K562 (cell line): ENCODE data around the gene TPBGL. TPM values are rescaled to one million over a fixed set of nuclear protein-coding genes. Genes with fewer than 3 reads are reported as not detected.

Experiments
- ATAC-seq: fragments of 200-7000 bp; cut with Tn5 transposase; 3 replicates; pipeline ENCODE4 v1.9.1; 2020; ENCODE audit warnings: moderate library complexity
- BruUV-seq: library from RNA; stranded (reverse); fragments of 400-500 nt; replicated peaks from 2 replicates; lab custom pipeline; 2021; lab: Mats Ljungman, UMichigan
- CTCF ChIA-PET: fragments of 300-600 bp; formaldehyde crosslinking; extraction: SDS; loops from one replicate; lab custom pipeline; 2021; ENCODE audit warnings: low intra/inter-chr PET ratio; lab: Yijun Ruan, JAX
- POLR2A ChIA-PET: fragments of 300-600, 350-650 bp; sonication (Branson Sonifier 250); formaldehyde crosslinking; extraction: SDS; loops from one replicate; lab custom pipeline; 2021; ENCODE audit warnings: antibody characterized with exemption, inconsistent platforms; lab: Yijun Ruan, JAX
- DNase-seq, 4 experiments: peaks; one replicate each; pipeline versions ENCODE4 v3.0.0 to v3.0.0-alpha.2; 2011 to 2018; ENCODE audit warnings: low spot score in 3 of 4, mixed read lengths in 3 of 4; ENCODE audit errors: extremely low read depth in 1 of 4
- FAIRE-seq: peaks from 2 replicates; lab custom pipeline; 2011; peaks lifted over from hg19 to GRCh38; lab: Jason Lieb, UNC
- H2AFZ ChIP-seq: 2 replicates; pipeline ENCODE4 v1.6.0; 2011; ENCODE audit warnings: low read depth, low read length, control low read depth, inconsistent platforms
- H3K27ac ChIP-seq: fragments of 200-600 bp; 3 replicates; pipeline ENCODE4 v1.8.0; 2011; ENCODE audit warnings: low read depth, mild to moderate bottlenecking, control low read depth, inconsistent platforms, low read length, moderate library complexity, mixed read lengths; ENCODE audit errors: extremely low read depth
- H3K27me3 ChIP-seq, 2 experiments: fragments of 300-600 bp in 1 of 2; 2 replicates in 1 of 2; 3 replicates in 1 of 2; pipeline versions ENCODE4 v1.6.0 to v1.8.0; 2011; ENCODE audit warnings: inconsistent platforms in 2 of 2, low read length in 2 of 2, mild to moderate bottlenecking in 1 of 2, mixed read lengths in 1 of 2, moderate library complexity in 1 of 2; ENCODE audit not compliant: control insufficient read depth in 2 of 2, insufficient read depth in 2 of 2
- H3K36me3 ChIP-seq: fragments of 300-600 bp; 3 replicates; pipeline ENCODE4 v1.8.0; 2011; ENCODE audit warnings: mild to moderate bottlenecking, low read length, inconsistent platforms; ENCODE audit not compliant: control insufficient read depth, insufficient read depth
- H3K4me1 ChIP-seq, 2 experiments: fragments of 200-600 bp in 1 of 2; replicated peaks in 1 of 2; 2 replicates in 1 of 2; 3 replicates in 1 of 2; pipeline versions ENCODE4 v1.5.1 to v1.8.0; 2011; ENCODE audit warnings: inconsistent platforms in 2 of 2, low read length in 2 of 2, mild to moderate bottlenecking in 1 of 2, mixed read lengths in 1 of 2, moderate library complexity in 1 of 2; ENCODE audit not compliant: control insufficient read depth in 2 of 2, insufficient read depth in 2 of 2
- H3K4me2 ChIP-seq: 2 replicates; pipeline ENCODE4 v1.6.1; 2011; ENCODE audit warnings: low read length, control low read depth, inconsistent platforms, mixed read lengths; ENCODE audit not compliant: insufficient read depth
- H3K4me3 ChIP-seq: fragments of 200-600 bp; sonication (generic), shearing (Covaris generic); 2 replicates; pipeline ENCODE4 v1.5.1; 2016; ENCODE audit warnings: control low read depth, inconsistent platforms
- H3K79me2 ChIP-seq: fragments of 200-600 bp; 3 replicates; pipeline ENCODE4 v1.8.0; 2011; ENCODE audit warnings: low read length, inconsistent platforms; ENCODE audit not compliant: control insufficient read depth, insufficient read depth
- H3K9ac ChIP-seq, 2 experiments: 2 replicates each; pipeline versions ENCODE4 v1.6.0 to v1.6.1; 2011; ENCODE audit warnings: low read depth in 2 of 2, low read length in 2 of 2, control low read depth in 1 of 2, inconsistent platforms in 1 of 2, mild to moderate bottlenecking in 1 of 2, mixed read lengths in 1 of 2; ENCODE audit not compliant: insufficient read depth in 1 of 2
- H3K9me1 ChIP-seq: one replicate; pipeline ENCODE4 v1.6.0; 2011; ENCODE audit warnings: inconsistent platforms, mild to moderate bottlenecking, low read length, moderate library complexity; ENCODE audit not compliant: control insufficient read depth, insufficient read depth
- H3K9me3 ChIP-seq: replicated peaks from 2 replicates; pipeline ENCODE4 v1.5.1; 2011; ENCODE audit warnings: low read depth, low read length, inconsistent platforms; ENCODE audit not compliant: control insufficient read depth, insufficient read depth
- H4K20me1 ChIP-seq: replicated peaks from 2 replicates; pipeline ENCODE4 v1.6.1; 2011; ENCODE audit warnings: low read length, inconsistent platforms, mixed read lengths; ENCODE audit not compliant: control insufficient read depth, insufficient read depth
- POLR2G ChIP-seq: fragments of 200-400 bp; formaldehyde crosslinking; IDR thresholded peaks from 2 replicates; pipeline ENCODE4 v1.6.1; 2017; ENCODE audit warnings: low read depth, mild to moderate bottlenecking, antibody characterized with exemption, low read length, moderate library complexity
- ZNF324 ChIP-seq: fragments of 250-450 bp; sonication (Bioruptor Pico); IDR thresholded peaks from 2 replicates; pipeline ENCODE4 v1.4.0; 2020; ENCODE audit warnings: mild to moderate bottlenecking
- WGBS: fragments of 100-300 bp; shearing (Covaris generic); methylation state at CpG from one replicate; pipeline ENCODE4 v1.1.6; 2016; ENCODE audit warnings: low coverage, mixed read lengths; ENCODE audit not compliant: insufficient coverage; ENCODE audit errors: missing lambda C conversion rate; 5-methylcytosine and 5-hydroxymethylcytosine counted together
- in situ Hi-C: fragments of 300-500 bp; cut with MboI; formaldehyde crosslinking; loops from 4 replicates; pipeline ENCODE4 v1.15.0; 2018; ENCODE audit warnings: inconsistent platforms, mixed read lengths
- intact Hi-C: fragments of 100-400 bp; cut with micrococcal nuclease; formaldehyde crosslinking; loops from 2 replicates; pipeline ENCODE4 v1.14.2; 2022
- polyA plus RNA-seq, 8 experiments: library from polyadenylated mRNA; depleted of rRNA in 4 of 8; stranded (reverse) in 5 of 8; unstranded in 3 of 8; fragments of >200 nt; fragmentation: Nextera tagmentation in 2 of 8; fragmentation: Illumina TruSeq in 1 of 8; extraction: Ambion mirVana in 2 of 8; extraction: Trizol in 1 of 8; gene quantifications; 2 replicates each; pipeline versions ENCODE4 v1.2.1 to v1.2.3, GENCODE V29; 2011 to 2014; ENCODE audit warnings: inconsistent platforms in 1 of 8, missing spikeins in 1 of 8
- total RNA-seq, 7 experiments: library from RNA; depleted of rRNA in 6 of 7; stranded (reverse); fragments of >200 nt in 6 of 7; fragmentation: Illumina TruSeq in 2 of 7; extraction: Trizol in 2 of 7; gene quantifications; 2 replicates each; pipeline versions ENCODE4 v1.2.1 to v1.2.3, GENCODE V29; 2011 to 2021; ENCODE audit warnings: low replicate concordance in 1 of 7

The TPBGL gene
- total and polyA plus RNA-seq, 9 of the 15 experiments (the other 6 are each of a cell fraction or from before 2014, with no cell fraction given) = 0.04 to 0.11 (median 0.06) TPM; not detected in 6

DNA sequence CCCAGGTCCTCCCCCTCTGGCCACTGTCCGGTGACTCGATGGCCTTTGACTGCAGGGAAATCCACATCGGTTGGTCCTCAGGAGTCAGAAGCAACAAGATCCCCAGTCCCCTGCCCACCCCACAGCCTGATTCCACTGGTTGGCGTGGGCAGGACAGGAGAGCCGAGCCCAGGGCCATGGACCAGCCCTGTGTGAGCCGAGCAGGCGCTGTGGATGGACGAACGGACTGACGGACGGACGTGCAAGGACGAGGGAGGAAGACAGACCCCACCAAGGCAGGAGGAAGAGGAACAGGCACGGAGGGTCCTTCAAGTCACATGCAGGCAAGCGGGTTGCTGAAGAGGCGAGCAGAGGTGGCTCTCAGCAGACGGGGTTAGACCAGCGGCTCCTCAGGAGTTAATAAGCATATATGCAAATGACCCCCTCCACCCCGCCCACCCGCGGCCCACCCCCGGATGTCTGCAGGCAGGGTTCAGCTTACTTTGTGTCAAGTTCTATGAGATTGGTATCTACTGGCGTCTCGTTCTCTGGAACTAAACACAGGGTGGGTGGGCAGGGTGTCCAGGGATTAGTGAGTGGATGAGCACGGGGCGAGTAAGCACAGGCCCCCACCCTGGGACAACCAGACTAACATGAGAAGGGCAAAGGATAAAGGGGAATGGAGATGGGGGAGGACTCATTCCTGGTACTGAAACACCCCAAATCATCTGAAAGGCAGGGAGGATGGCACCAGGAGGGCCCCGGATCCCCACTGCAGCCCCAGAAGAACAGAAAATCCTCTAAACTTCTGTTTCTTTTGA lies 26.8 kb downstream of the TPBGL start:
- Histone ChIP-seq H3K27me3 (no peaks in the 10 kb centered on the region), H2AFZ (no peak overlapping the region), H3K9me1 (peaks cover 6% of the 10 kb centered on the region), H3K4me2 (no peak overlapping the region), H3K9me3 (no peaks in the 10 kb centered on the region), H3K27ac (no peak overlapping the region), H4K20me1 (no peaks in the 10 kb centered on the region), H3K36me3 (peaks cover 28% of the 10 kb centered on the region; the same call in 1 of the 3 replicates), H3K4me1 (peaks cover 0 to 14% of the 10 kb centered on the region in 2 experiments; a peak in 2 of 5 replicates), H3K9ac (peak overlapping the region in 1 of 2 experiments; percentile 12; a peak in 1 of 4 replicates), H3K79me2 (no peaks in the 10 kb centered on the region), H3K4me3 (no peak overlapping the region)
- FAIRE-seq (no peak), DNase-seq (peak; percentile 51 to 67 (median 61)), ATAC-seq (peak; percentile 74)
- TF ChIP-seq POLR2G (0 out of 2 replicates have a peak, but pooled peaks have one; percentile 33), ZNF324 (CRISPR knock-in tag) (no peak)
- in situ Hi-C loops = no loop called here
- BruUV-seq = no TSS peak
- intact Hi-C loops = no loop called here
- ChIA-PET CTCF (no interaction called here), POLR2A (interaction anchor here (1.1 kb wide), 1 partner anchor 90 kb away, joined by 4 read pairs; no protein-coding TSS in a partner anchor)
- 52% methylated on average over 21 of the region's 27 CpGs for WGBS
